ENCODE data around the gene JAK2. TPM values are rescaled to one million over a fixed set of nuclear protein-coding genes. Genes with fewer than 3 reads are reported as not detected.
"Not testable (repeated sequence)": the region's sequence is repeated elsewhere in the genome, so short reads cannot be mapped to it uniquely, and the experiment has no call there.

The JAK2 gene
- total RNA-seq, 2 donors from 2014 or later = 8.6 to 13.9 TPM

DNA sequence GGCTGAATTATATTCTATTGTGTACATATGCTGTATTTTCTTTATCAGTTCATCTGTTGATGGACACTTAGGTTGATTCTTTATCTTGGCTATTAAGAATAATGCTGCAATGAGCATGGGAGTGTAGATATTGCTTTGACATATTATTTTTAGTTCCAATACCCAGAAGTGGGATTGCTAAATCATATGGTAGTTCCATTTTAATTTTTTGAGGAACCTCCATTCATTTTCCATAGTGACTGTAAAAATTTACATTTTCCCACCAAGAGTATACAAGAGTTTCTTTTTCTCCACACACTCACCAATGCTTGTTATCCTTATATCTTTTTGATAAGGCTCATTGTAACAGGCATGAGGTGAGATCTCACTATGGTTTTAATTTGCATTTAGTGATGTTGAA is 19.4 kb downstream of the JAK2 start:
- intact Hi-C loops (cut with DNase I) = no loop called here
- Histone ChIP-seq H3K9me3 (no peaks in the 10 kb centered on the region), H3K27ac (no peak overlapping the region), H3K27me3 (replicated peaks; ENCODE audit: insufficient read depth) (no peaks in the 10 kb centered on the region), H3K4me1 (replicated peaks) (no peaks in the 10 kb centered on the region), H3K4me3 (no peak overlapping the region), H3K36me3 (no peaks in the 10 kb centered on the region)
- DNase-seq (ENCODE audit: low spot score) = no peak
- TF ChIP-seq POLR2AphosphoS5 (IDR thresholded peaks at IDR 0.05) (no peak), POLR2A (IDR thresholded peaks at IDR 0.05) (no peak)
- TF ChIP-seq, protein P1, sequence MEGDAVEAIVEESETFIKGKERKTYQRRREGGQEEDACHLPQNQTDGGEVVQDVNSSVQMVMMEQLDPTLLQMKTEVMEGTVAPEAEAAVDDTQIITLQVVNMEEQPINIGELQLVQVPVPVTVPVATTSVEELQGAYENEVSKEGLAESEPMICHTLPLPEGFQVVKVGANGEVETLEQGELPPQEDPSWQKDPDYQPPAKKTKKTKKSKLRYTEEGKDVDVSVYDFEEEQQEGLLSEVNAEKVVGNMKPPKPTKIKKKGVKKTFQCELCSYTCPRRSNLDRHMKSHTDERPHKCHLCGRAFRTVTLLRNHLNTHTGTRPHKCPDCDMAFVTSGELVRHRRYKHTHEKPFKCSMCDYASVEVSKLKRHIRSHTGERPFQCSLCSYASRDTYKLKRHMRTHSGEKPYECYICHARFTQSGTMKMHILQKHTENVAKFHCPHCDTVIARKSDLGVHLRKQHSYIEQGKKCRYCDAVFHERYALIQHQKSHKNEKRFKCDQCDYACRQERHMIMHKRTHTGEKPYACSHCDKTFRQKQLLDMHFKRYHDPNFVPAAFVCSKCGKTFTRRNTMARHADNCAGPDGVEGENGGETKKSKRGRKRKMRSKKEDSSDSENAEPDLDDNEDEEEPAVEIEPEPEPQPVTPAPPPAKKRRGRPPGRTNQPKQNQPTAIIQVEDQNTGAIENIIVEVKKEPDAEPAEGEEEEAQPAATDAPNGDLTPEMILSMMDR (IDR thresholded peaks at IDR 0.05) = no peak

DNA sequence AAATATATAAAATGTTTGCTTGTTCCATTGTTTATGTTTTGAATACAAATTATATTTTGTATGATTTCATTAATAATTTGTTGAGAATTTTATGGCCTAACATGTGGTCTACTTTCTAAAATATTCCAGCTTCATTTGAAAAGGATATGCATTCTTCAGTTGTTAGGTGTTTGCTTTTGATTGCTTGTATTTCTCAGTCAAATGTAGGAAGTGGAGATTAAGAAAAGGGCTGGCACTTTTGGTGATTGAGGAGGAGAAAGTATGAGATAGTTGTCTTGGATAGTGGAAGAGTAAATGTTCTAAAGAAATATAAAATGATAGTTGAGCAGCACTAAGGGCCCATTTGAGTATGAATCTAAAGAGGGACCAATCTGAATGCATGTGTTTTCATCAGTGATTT is 23.1 kb downstream of the JAK2 start:
- intact Hi-C loops (cut with DNase I) = no loop called here
- Histone ChIP-seq H3K4me3 (no peak overlapping the region), H3K27ac (no peak overlapping the region), H3K9me3 (no peaks in the 10 kb centered on the region), H3K27me3 (replicated peaks; ENCODE audit: insufficient read depth) (no peaks in the 10 kb centered on the region), H3K36me3 (no peaks in the 10 kb centered on the region), H3K4me1 (replicated peaks) (no peaks in the 10 kb centered on the region)
- DNase-seq (ENCODE audit: low spot score) = no peak
- TF ChIP-seq, protein P1 (IDR thresholded peaks at IDR 0.05) = no peak
- TF ChIP-seq POLR2AphosphoS5 (IDR thresholded peaks at IDR 0.05) (no peak), POLR2A (IDR thresholded peaks at IDR 0.05) (no peak)

DNA sequence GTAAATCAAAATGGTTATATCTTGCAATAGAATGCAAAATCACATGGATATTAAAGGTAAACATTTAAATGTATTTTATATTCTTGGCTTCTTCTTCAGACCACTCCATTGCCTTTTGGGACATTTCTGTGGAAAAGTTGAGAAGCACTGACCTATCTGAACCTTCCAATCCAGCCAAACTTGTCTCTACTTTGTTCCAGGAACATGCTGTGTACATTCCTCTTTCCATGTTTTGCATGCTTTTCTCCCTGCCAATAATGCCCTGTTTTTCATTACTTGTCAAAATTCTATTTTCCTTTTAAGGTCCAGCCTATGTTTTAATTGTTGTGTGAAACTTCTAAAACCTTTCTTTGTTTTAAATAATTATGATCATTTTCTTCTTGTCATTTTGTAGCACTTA is 28.3 kb downstream of the JAK2 start:
- Histone ChIP-seq H3K27me3 (replicated peaks; ENCODE audit: insufficient read depth) (no peaks in the 10 kb centered on the region), H3K9me3 (no peaks in the 10 kb centered on the region), H3K4me3 (no peak overlapping the region), H3K4me1 (replicated peaks) (no peaks in the 10 kb centered on the region), H3K36me3 (no peaks in the 10 kb centered on the region), H3K27ac (no peak overlapping the region)
- TF ChIP-seq POLR2AphosphoS5 (IDR thresholded peaks at IDR 0.05) (peak; percentile 18), POLR2A (IDR thresholded peaks at IDR 0.05) (no peak)
- TF ChIP-seq, protein P1 (IDR thresholded peaks at IDR 0.05) = no peak
- intact Hi-C loops (cut with DNase I) = no loop called here
- DNase-seq (ENCODE audit: low spot score) = no peak

DNA sequence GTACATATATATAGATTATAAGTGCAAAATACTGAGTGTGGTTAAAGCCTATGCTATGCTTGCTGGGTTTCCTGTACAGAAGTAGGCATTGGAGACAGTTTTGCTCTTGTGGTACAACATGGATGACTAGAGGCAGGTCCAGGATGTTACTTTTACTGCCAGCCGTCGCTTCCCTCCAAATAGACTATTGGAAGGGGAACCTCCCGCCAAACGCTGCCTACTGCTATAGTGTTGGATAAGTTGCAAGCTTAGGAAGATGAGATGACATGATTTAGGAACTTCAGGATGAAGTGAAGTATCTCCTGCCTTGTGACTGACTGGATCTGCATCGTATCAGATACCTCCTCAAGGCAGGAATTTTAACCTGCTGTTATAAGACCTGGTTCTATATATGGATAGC is 30.9 kb downstream of the JAK2 start:
- DNase-seq (ENCODE audit: low spot score) = no peak
- WGBS = 84% methylated on average over 5 of the region's 5 CpGs
- no peaks in the 10 kb centered on the region for H3K27me3 ChIP-seq (replicated peaks; ENCODE audit: insufficient read depth)
- intact Hi-C loops (cut with DNase I) = no loop called here
- no peaks in the 10 kb centered on the region for H3K36me3 ChIP-seq
- H3K27ac ChIP-seq = no peak overlapping the region
- TF ChIP-seq, protein P1 (IDR thresholded peaks at IDR 0.05) = no peak
- TF ChIP-seq POLR2AphosphoS5 (IDR thresholded peaks at IDR 0.05) (no peak), POLR2A (IDR thresholded peaks at IDR 0.05) (no peak)
- H3K4me1 ChIP-seq (replicated peaks) = no peaks in the 10 kb centered on the region
- H3K4me3 ChIP-seq = no peak overlapping the region
- no peaks in the 10 kb centered on the region for H3K9me3 ChIP-seq

DNA sequence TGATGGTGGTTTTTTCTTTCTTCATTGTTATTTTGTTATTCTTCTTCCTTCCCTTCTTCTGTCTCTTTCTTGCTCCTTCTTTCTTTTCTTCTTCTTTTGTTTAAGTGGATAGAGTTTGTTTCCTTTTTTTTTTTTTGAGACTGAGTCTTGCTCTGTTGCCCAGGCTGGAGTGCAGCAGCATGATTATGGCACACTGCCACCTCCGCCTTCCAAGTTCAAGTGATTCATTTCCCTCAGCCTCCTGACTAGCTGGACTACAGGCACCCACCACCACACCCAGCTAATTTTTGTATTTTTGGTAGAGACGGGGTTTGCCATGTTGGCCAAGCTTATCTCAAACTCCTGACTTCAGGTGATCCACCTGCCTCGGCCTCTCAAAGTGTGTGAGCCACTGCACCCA is 40.3 kb downstream of the JAK2 start:
- intact Hi-C loops (cut with DNase I) = no loop called here
- TF ChIP-seq, protein P1 (IDR thresholded peaks at IDR 0.05) = no peak
- no peak for TF ChIP-seq POLR2A (IDR thresholded peaks at IDR 0.05)
- no peak for TF ChIP-seq POLR2AphosphoS5 (IDR thresholded peaks at IDR 0.05)
- H3K4me1 ChIP-seq (replicated peaks) = no peaks in the 10 kb centered on the region
- no peak overlapping the region for H3K27ac ChIP-seq
- no peak overlapping the region for H3K4me3 ChIP-seq
- DNase-seq (ENCODE audit: low spot score) = no peak
- H3K36me3 ChIP-seq = no peaks in the 10 kb centered on the region
- no peaks in the 10 kb centered on the region for H3K9me3 ChIP-seq
- H3K27me3 ChIP-seq (replicated peaks; ENCODE audit: insufficient read depth) = no peaks in the 10 kb centered on the region
- WGBS = 97% methylated on average over 3 of the region's 3 CpGs

DNA sequence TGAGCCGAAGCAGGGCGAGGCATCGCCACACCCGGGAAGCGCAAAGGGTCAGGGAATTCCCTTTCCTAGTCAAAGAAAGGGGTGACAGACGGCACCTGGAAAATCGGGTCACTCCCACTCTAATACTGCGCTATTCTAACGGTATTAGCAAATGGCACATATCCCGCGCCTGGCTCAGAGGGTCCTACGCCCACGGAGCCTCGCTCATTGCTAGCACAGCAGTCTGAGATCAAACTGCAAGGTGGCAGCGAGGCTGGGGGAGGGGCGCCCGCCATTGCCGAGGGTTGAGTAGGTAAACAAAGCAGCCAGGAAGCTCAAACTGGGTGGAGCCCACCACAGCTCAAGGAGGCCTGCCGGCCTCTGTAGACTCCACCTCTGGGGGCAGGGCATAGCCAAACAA is 46.9 kb downstream of the JAK2 start:
- H3K4me1 ChIP-seq (replicated peaks); H3K27ac ChIP-seq; H3K36me3 ChIP-seq; H3K4me3 ChIP-seq; H3K9me3 ChIP-seq; intact Hi-C loops (cut with DNase I); H3K27me3 ChIP-seq (replicated peaks; ENCODE audit: insufficient read depth); DNase-seq (ENCODE audit: low spot score): not testable (repeated sequence)
- 95% methylated on average over 19 of the region's 19 CpGs for WGBS
